SK-N-MC (cell line): ENCODE measurements around the gene ANKS1B.
"Not testable (repeated sequence)": the region's sequence is repeated elsewhere in the genome, so short reads cannot be mapped to it uniquely, and the experiment has no call there.

ENCODE experiments used
- DNase-seq: peaks from one replicate; pipeline ENCODE4 v3.0.0-alpha.2; 2011; ENCODE audit warnings: low read depth, low spot score
- H3K27ac ChIP-seq: fragments of 200-600 bp; sonication (generic); 2 replicates; pipeline ENCODE4 v1.5.1; 2016; ENCODE audit warnings: mixed run types
- H3K36me3 ChIP-seq: fragments of 200-600 bp; sonication (generic); 2 replicates; pipeline ENCODE4 v1.6.1; 2017; ENCODE audit warnings: antibody characterized with exemption, low read length, mixed read lengths; ENCODE audit not compliant: insufficient read depth
- H3K4me3 ChIP-seq: fragments of 200-600 bp; sonication (generic); 2 replicates; pipeline ENCODE4 v1.5.1; 2016
- H3K9ac ChIP-seq: fragments of 200-600 bp; sonication (generic); 2 replicates; pipeline ENCODE4 v1.8.0; 2017; ENCODE audit warnings: mixed run types, mixed read lengths; ENCODE audit not compliant: insufficient read length
- H3K9me3 ChIP-seq: fragments of 200-600 bp; sonication (generic); 2 replicates; pipeline ENCODE4 v1.6.1; 2017; ENCODE audit warnings: low read depth, mild to moderate bottlenecking, antibody characterized with exemption, low read length, moderate library complexity, mixed read lengths
- EZH2 ChIP-seq: fragments of 200-600 bp; sonication (generic); IDR thresholded peaks from one replicate; pipeline ENCODE4 v1.6.1; 2017; ENCODE audit warnings: antibody characterized with exemption
- FOXP2 ChIP-seq: optimal IDR thresholded peaks from 2 replicates; pipeline ENCODE3; 2011; ENCODE audit warnings: mild to moderate bottlenecking, moderate library complexity; ENCODE audit not compliant: insufficient read depth; ENCODE audit errors: extremely low read length, control extremely low read depth
- POLR2AphosphoS5 ChIP-seq: IDR thresholded peaks from 2 replicates; pipeline ENCODE4 v1.6.1; 2012; ENCODE audit warnings: mild to moderate bottlenecking, low read depth, low read length, borderline replicate concordance

ANKS1B gene

GRCh38 chr12:99824900-99825542, 159.7 kb downstream of the ANKS1B start:
- no peaks in the 10 kb centered on the region for H3K9me3 ChIP-seq
- TF ChIP-seq FOXP2 (no peak), EZH2 (no peak), POLR2AphosphoS5 (no peak)
- H3K9ac ChIP-seq, result no peak overlapping the region
- DNase-seq, result no peak
- H3K4me3 ChIP-seq, result no peak overlapping the region
- no peaks in the 10 kb centered on the region for H3K36me3 ChIP-seq
- H3K27ac ChIP-seq, result no peak overlapping the region

- no peak overlapping the region for H3K4me3 ChIP-seq
- no peak for DNase-seq
- H3K9me3 ChIP-seq, result no peaks in the 10 kb centered on the region
- H3K36me3 ChIP-seq, result no peaks in the 10 kb centered on the region
- no peak overlapping the region for H3K27ac ChIP-seq
- H3K9ac ChIP-seq, result no peak overlapping the region
- TF ChIP-seq FOXP2, result no peak
- no peak for TF ChIP-seq EZH2
- no peak for TF ChIP-seq POLR2AphosphoS5
Measured at GRCh38 chr12:99822273-99822672, 162.5 kb downstream of the ANKS1B start.

- peak; percentile 59 for DNase-seq
- H3K4me3 ChIP-seq, result no peak overlapping the region; the same call in 1 of the 2 replicates
- no peaks in the 10 kb centered on the region for H3K9me3 ChIP-seq
- no peak overlapping the region for H3K9ac ChIP-seq
- no peak for TF ChIP-seq EZH2
- no peak for TF ChIP-seq FOXP2
- no peak for TF ChIP-seq POLR2AphosphoS5
- H3K27ac ChIP-seq, result no peak overlapping the region
- no peaks in the 10 kb centered on the region for H3K36me3 ChIP-seq
Measured at GRCh38 chr12:99810718-99811593, 173.8 kb downstream of the ANKS1B start.

- no peaks in the 10 kb centered on the region for H3K36me3 ChIP-seq
- no peak overlapping the region for H3K9ac ChIP-seq
- H3K27ac ChIP-seq, result no peak overlapping the region
- no peak for DNase-seq
- no peaks in the 10 kb centered on the region for H3K9me3 ChIP-seq
- H3K4me3 ChIP-seq, result no peak overlapping the region
- TF ChIP-seq EZH2, result no peak
- no peak for TF ChIP-seq POLR2AphosphoS5
- TF ChIP-seq FOXP2, result no peak
Measured at GRCh38 chr12:99809909-99810308, 174.8 kb downstream of the ANKS1B start.

GRCh38 chr12:99806304-99806703, 178.4 kb downstream of the ANKS1B start:
- DNase-seq, result no peak
- H3K27ac ChIP-seq, result no peak overlapping the region
- H3K36me3 ChIP-seq, result no peaks in the 10 kb centered on the region
- H3K9ac ChIP-seq, result no peak overlapping the region
- H3K9me3 ChIP-seq, result no peaks in the 10 kb centered on the region
- TF ChIP-seq POLR2AphosphoS5 (no peak), FOXP2 (no peak), EZH2 (no peak)
- H3K4me3 ChIP-seq, result no peak overlapping the region

- Histone ChIP-seq H3K9ac (no peak overlapping the region), H3K27ac (no peak overlapping the region), H3K9me3 (no peaks in the 10 kb centered on the region), H3K36me3 (no peaks in the 10 kb centered on the region), H3K4me3 (no peak overlapping the region)
- TF ChIP-seq EZH2 (no peak), FOXP2 (no peak), POLR2AphosphoS5 (no peak)
- DNase-seq, result no peak
Measured at GRCh38 chr12:99804715-99805114, 180.0 kb downstream of the ANKS1B start.

GRCh38 chr12:99800605-99801004, 184.1 kb downstream of the ANKS1B start:
- Histone ChIP-seq H3K27ac (no peak overlapping the region), H3K4me3 (no peak overlapping the region), H3K9ac (no peak overlapping the region), H3K9me3 (no peaks in the 10 kb centered on the region), H3K36me3 (no peaks in the 10 kb centered on the region)
- TF ChIP-seq FOXP2 (no peak), EZH2 (no peak), POLR2AphosphoS5 (no peak)
- DNase-seq, result no peak

GRCh38 chr12:99797931-99798330, 186.8 kb downstream of the ANKS1B start:
- H3K9ac ChIP-seq, DNase-seq, H3K4me3 ChIP-seq, H3K27ac ChIP-seq, H3K9me3 ChIP-seq, H3K36me3 ChIP-seq: not testable (repeated sequence)

- no peak for TF ChIP-seq FOXP2
- TF ChIP-seq EZH2, result no peak
- no peak for TF ChIP-seq POLR2AphosphoS5
- H3K27ac ChIP-seq, result no peak overlapping the region
- H3K4me3 ChIP-seq, result no peak overlapping the region
- H3K9ac ChIP-seq, result no peak overlapping the region
- no peaks in the 10 kb centered on the region for H3K9me3 ChIP-seq
- no peak for DNase-seq
- no peaks in the 10 kb centered on the region for H3K36me3 ChIP-seq
Measured at GRCh38 chr12:99783421-99783820, 201.3 kb downstream of the ANKS1B start.
